CD14-positive monocyte (primary cell): Measurements from ENCODE around the gene RINL. TPM values are rescaled to one million over a fixed set of nuclear protein-coding genes. Genes with fewer than 3 reads are reported as not detected.

ENCODE experiments used
- DNase-seq, 3 donors: peaks; one replicate each; pipeline ENCODE4 v3.0.0-alpha.2; 2011 to 2022
- H2AFZ ChIP-seq: 2 replicates; pipeline ENCODE4 v1.6.0; 2012; ENCODE audit warnings: mild to moderate bottlenecking, low read depth, low read length, inconsistent platforms; ENCODE audit not compliant: insufficient read depth, poor library complexity, severe bottlenecking
- H3K27ac ChIP-seq, 2 donors: 1 replicate in 1 of 2; 2 replicates in 1 of 2; pipeline ENCODE4 v1.5.1; 2012 to 2013; ENCODE audit warnings: low read length in 2 of 2, control low read depth in 1 of 2, inconsistent platforms in 1 of 2, low read depth in 1 of 2, mild to moderate bottlenecking in 1 of 2
- H3K27me3 ChIP-seq, 2 donors: one replicate each; pipeline versions ENCODE4 v1.6.0 to v1.6.1; 2011 to 2013; ENCODE audit warnings: low read length in 2 of 2; ENCODE audit not compliant: control insufficient read depth in 2 of 2, insufficient read depth in 2 of 2
- H3K36me3 ChIP-seq, 2 donors: replicated peaks in 1 of 2; 1 replicate in 1 of 2; 2 replicates in 1 of 2; pipeline versions ENCODE4 v1.5.1 to v1.6.1; 2012 to 2013; ENCODE audit warnings: low read length in 2 of 2, control low read depth in 1 of 2, inconsistent platforms in 1 of 2, mild to moderate bottlenecking in 1 of 2; ENCODE audit not compliant: insufficient read depth in 2 of 2, control insufficient read depth in 1 of 2
- H3K4me1 ChIP-seq, 2 donors: 1 replicate in 1 of 2; 2 replicates in 1 of 2; pipeline versions ENCODE4 v1.5.1 to v1.6.1; 2012 to 2013; ENCODE audit warnings: low read length in 2 of 2, control low read depth in 1 of 2, inconsistent platforms in 1 of 2, mild to moderate bottlenecking in 1 of 2, moderate library complexity in 1 of 2; ENCODE audit not compliant: insufficient read depth in 2 of 2, control insufficient read depth in 1 of 2
- H3K4me2 ChIP-seq: replicated peaks from 2 replicates; pipeline ENCODE3; 2012; ENCODE audit warnings: low read length, moderate library complexity, mild to moderate bottlenecking; ENCODE audit not compliant: poor library complexity, severe bottlenecking; ENCODE audit errors: extremely low read depth
- H3K4me3 ChIP-seq, 3 experiments: fragments of 200-600 bp in 1 of 3; sonication (generic) in 1 of 3; replicated peaks in 1 of 3; 1 replicate in 2 of 3; 2 replicates in 1 of 3; pipeline ENCODE4 v1.5.1; 2011 to 2013; ENCODE audit warnings: low read length in 3 of 3, mild to moderate bottlenecking in 3 of 3, control low read depth in 2 of 3, low read depth in 2 of 3, inconsistent platforms in 1 of 3, moderate library complexity in 1 of 3
- H3K79me2 ChIP-seq: 2 replicates; pipeline ENCODE4 v1.6.0; 2012; ENCODE audit warnings: mild to moderate bottlenecking, control low read depth, inconsistent platforms, low read length, moderate library complexity; ENCODE audit not compliant: insufficient read depth
- H3K9ac ChIP-seq: 2 replicates; pipeline ENCODE4 v1.6.0; 2017; ENCODE audit warnings: low read length, mild to moderate bottlenecking; ENCODE audit not compliant: insufficient read depth, poor library complexity, severe bottlenecking
- H3K9me3 ChIP-seq, 2 donors: replicated peaks in 1 of 2; 1 replicate in 1 of 2; 2 replicates in 1 of 2; pipeline versions ENCODE4 v1.5.1 to v1.6.1; 2012 to 2013; ENCODE audit warnings: low read length in 2 of 2, control low read depth in 1 of 2; ENCODE audit not compliant: control insufficient read depth in 1 of 2, insufficient read depth in 1 of 2
- H4K20me1 ChIP-seq: 2 replicates; pipeline ENCODE4 v1.6.0; 2012; ENCODE audit warnings: mild to moderate bottlenecking, low read length, control low read depth, moderate library complexity; ENCODE audit not compliant: insufficient read depth
- H3K27ac Mint-ChIP-seq, 7 donors: one replicate each; pipeline ENCODE4 v1.8.0; 2020; ENCODE audit warnings: mild to moderate bottlenecking in 7 of 7, mixed read lengths in 7 of 7, moderate library complexity in 6 of 7, inconsistent platforms in 2 of 7
- H3K27me3 Mint-ChIP-seq, 3 donors: one replicate each; pipeline ENCODE4 v1.8.0; 2021 to 2022; ENCODE audit warnings: low read depth in 3 of 3, mild to moderate bottlenecking in 3 of 3, mixed read lengths in 3 of 3, moderate library complexity in 3 of 3, inconsistent platforms in 1 of 3
- H3K36me3 Mint-ChIP-seq, 2 donors: one replicate each; pipeline ENCODE4 v1.8.0; 2020; ENCODE audit warnings: mixed read lengths in 2 of 2, inconsistent platforms in 1 of 2, mild to moderate bottlenecking in 1 of 2
- H3K4me1 Mint-ChIP-seq: one replicate; pipeline ENCODE4 v1.8.0; 2020; ENCODE audit warnings: mild to moderate bottlenecking, mixed read lengths
- H3K4me3 Mint-ChIP-seq, 2 donors: one replicate each; pipeline ENCODE4 v1.8.0; 2020; ENCODE audit warnings: mild to moderate bottlenecking in 2 of 2, mixed read lengths in 2 of 2, moderate library complexity in 1 of 2
- H3K9me3 Mint-ChIP-seq, 7 donors: one replicate each; pipeline ENCODE4 v1.8.0; 2020 to 2022; ENCODE audit warnings: mixed read lengths in 7 of 7, mild to moderate bottlenecking in 6 of 7, moderate library complexity in 6 of 7, inconsistent platforms in 2 of 7
- CTCF ChIP-seq: fragments of 200-600 bp; IDR thresholded peaks from one replicate; pipeline ENCODE4 v1.8.0; 2022; ENCODE audit warnings: antibody characterized with exemption, mild to moderate bottlenecking
- WGBS: methylation state at CpG from one replicate; pipeline ENCODE4 v1.1.5; 2013; ENCODE audit warnings: missing lambda C conversion rate; ENCODE audit not compliant: insufficient coverage; 5-methylcytosine and 5-hydroxymethylcytosine counted together
- intact Hi-C, 2 donors: fragments of 100-400 bp; cut with micrococcal nuclease; formaldehyde crosslinking; loops; one replicate each; pipeline versions ENCODE4 v1.15.0 to v1.15.1; 2023
- polyA plus RNA-seq, 3 donors: library from polyadenylated mRNA; depleted of rRNA in 1 of 3; unstranded in 2 of 3; stranded (reverse) in 1 of 3; fragments of 300-500 nt in 2 of 3; fragments of >200 nt in 1 of 3; fragmentation: Illumina TruSeq in 2 of 3; gene quantifications; 1 replicate in 2 of 3; 2 replicates in 1 of 3; pipeline ENCODE4 v1.2.3, GENCODE V29; 2012 to 2021

The RINL gene
- polyA plus RNA-seq, 3 donors: 4.1 to 13.5 (median 7.2) TPM

- 87% methylated on average over 3 of the region's 5 CpGs for WGBS
- DNase-seq: no peak
- Histone ChIP-seq H3K9ac (no peak overlapping the region), H4K20me1 (peaks cover 5% of the 10 kb centered on the region), H3K79me2 (peaks cover 6% of the 10 kb centered on the region), H3K4me3 (no peak overlapping the region), H3K4me1 (no peaks in the 10 kb centered on the region), H3K9me3 (no peaks in the 10 kb centered on the region), H3K27me3 (no peaks in the 10 kb centered on the region), H3K27ac (no peak overlapping the region), H3K36me3 (peaks cover 41 to 52% of the 10 kb centered on the region in 2 donors), H3K4me2 (no peak overlapping the region), H2AFZ (no peak overlapping the region)
- peaks cover 38 to 53% of the 10 kb centered on the region in 2 donors for H3K36me3 Mint-ChIP-seq
- intact Hi-C loops: loop anchor here in 1 of 2 donors (10.0 kb wide), 1 partner anchor 128 kb away; no protein-coding TSS in a partner anchor
- H3K27me3 Mint-ChIP-seq: peaks cover 0 to 3% (median 0%) of the 10 kb centered on the region in 3 donors
- no peaks in the 10 kb centered on the region for H3K9me3 Mint-ChIP-seq
- no peak overlapping the region for H3K4me3 Mint-ChIP-seq
- no peak overlapping the region for H3K27ac Mint-ChIP-seq
- H3K4me1 Mint-ChIP-seq: peaks cover 6% of the 10 kb centered on the region
- TF ChIP-seq CTCF: no peak
Observed at GRCh38 chr19:38892841-38893240, 14.8 kb upstream of the RINL start.

GRCh38 chr19:38891771-38892170 lies 13.7 kb upstream of the RINL start:
- Histone ChIP-seq H3K4me2 (no peak overlapping the region), H3K9me3 (no peaks in the 10 kb centered on the region), H2AFZ (no peak overlapping the region), H3K79me2 (peaks cover 6% of the 10 kb centered on the region), H3K27ac (no peak overlapping the region), H3K27me3 (no peaks in the 10 kb centered on the region), H3K9ac (no peak overlapping the region), H3K4me3 (no peak overlapping the region), H4K20me1 (peaks cover 5% of the 10 kb centered on the region), H3K36me3 (peaks cover 41 to 56% of the 10 kb centered on the region in 2 donors), H3K4me1 (no peaks in the 10 kb centered on the region)
- intact Hi-C loops: loop anchor here in 1 of 2 donors (10.0 kb wide), 1 partner anchor 127 kb away; no protein-coding TSS in a partner anchor
- H3K27ac Mint-ChIP-seq: no peak overlapping the region
- no peak for TF ChIP-seq CTCF
- no peak for DNase-seq
- H3K27me3 Mint-ChIP-seq: peaks cover 0 to 2% (median 0%) of the 10 kb centered on the region in 3 donors
- 96% methylated on average over 6 of the region's 6 CpGs for WGBS
- H3K4me1 Mint-ChIP-seq: no peaks in the 10 kb centered on the region
- H3K9me3 Mint-ChIP-seq: no peaks in the 10 kb centered on the region
- no peak overlapping the region for H3K4me3 Mint-ChIP-seq
- peaks cover 35 to 55% of the 10 kb centered on the region in 2 donors for H3K36me3 Mint-ChIP-seq
